HuH-7 (cell line): ENCODE measurements around the gene FSTL3.
"Not testable (repeated sequence)": the region's sequence is repeated elsewhere in the genome, so short reads cannot be mapped to it uniquely, and the experiment has no call there.

Source experiments
- DNase-seq: peaks from one replicate; pipeline ENCODE4 v3.0.0; 2011; ENCODE audit warnings: low spot score

Gene FSTL3

DNA sequence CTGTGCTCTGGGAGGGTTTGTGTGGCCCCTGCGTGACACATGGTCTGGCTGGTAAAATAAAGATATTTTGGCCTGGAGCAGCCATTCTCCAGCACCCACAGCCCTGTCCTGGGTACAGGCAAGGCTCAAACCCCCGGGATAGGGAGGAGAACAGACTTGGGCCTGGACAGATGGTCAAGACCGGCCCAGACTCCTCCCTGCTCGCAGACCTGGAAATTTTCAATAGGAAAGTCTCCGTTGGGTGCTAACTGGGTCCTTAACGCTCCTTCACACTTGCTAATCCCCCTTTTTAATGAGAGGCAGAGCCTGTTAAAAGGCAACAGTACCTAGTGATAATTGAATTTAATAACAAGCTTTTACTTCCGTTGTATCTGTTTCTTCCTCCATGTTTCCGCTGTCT, 35.1 kb downstream of the FSTL3 start:
- no peak for DNase-seq

- no peak for DNase-seq
These were observed 39.2 kb downstream of the FSTL3 start for GRCh38 chr19:715347-715746.

DNA sequence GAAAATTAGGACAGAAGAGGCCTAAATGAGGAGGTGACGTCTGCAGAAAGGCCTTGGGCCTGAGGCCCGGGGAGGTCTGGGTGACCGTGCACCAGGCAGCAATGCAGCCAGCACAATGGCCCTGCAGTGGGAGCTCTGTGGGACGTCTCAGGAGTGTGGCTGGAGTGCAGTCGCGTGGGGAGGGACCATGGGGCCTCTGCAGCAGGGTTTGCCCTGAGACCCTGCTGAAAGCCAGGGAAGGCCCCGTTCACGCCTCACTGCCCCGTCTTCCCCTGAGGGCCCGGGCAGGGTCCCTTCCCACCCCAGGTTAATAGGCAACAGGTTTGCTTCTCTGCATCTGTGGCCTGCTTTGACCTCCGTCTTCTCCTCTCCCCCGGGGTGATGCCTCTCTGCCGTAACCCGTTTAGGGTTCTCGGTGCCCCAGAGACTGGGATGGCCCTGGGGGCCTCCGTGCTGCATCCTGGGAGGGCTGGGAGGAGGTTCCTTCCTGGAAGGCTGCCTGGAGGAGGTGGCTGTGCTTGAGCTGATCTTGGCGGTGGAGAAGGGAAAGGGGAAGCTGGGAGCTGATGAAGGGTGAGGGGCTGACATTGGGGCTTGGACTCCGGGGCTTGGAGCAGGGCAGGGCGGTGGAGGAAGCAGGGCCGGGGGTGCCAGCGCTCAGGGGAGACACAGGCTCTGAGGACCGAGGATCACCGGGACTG, 42.2 kb downstream of the FSTL3 start:
- DNase-seq: no peak

- DNase-seq: peak; percentile 40
These were observed 42.9 kb downstream of the FSTL3 start for GRCh38 chr19:718991-719512.

- no peak for DNase-seq
These were observed 43.6 kb downstream of the FSTL3 start for GRCh38 chr19:719636-720344.

DNA sequence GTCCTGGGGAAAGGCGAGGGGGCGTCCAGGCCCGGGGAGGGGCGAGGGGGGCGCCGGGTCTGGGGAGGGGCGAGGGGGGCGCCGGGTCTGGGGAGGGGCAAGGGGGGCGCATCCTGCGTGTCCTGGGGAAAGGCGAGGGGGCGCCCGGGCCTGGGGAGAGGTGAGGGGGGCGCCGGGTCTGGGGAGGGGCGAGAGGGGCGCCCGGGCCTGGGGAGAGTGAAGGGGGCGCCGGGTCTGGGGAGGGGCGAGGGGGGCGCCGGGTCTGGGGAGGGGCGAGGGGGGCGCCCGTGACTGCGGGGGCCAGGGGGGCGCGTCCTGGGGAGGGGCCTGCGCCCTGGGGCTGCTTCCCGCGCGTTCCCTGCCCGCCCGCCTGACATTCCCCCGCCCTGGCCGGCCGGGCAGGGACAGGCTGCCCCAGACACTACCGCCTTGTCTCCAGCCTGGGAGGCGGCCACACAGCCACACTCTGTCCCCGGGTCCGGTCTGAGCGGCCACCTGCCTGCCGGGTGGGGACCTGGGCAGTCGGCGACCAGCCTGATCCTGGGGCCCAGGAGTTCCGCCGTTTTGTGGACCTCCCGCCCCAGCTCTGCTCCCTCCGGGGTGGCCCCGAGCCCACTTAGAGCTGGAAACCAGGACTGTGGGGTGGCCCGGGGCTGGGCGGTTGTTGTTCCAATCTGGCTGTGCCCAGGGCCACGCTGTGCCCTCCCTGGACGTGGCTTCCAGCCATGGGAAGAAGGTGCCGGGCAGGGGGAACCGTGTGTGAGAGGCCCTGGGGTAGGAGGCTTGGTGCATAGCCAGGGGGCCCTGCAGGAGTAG, 44.4 kb downstream of the FSTL3 start:
- DNase-seq: no peak

- DNase-seq: no peak
These were observed 46.4 kb downstream of the FSTL3 start for GRCh38 chr19:722553-723101.

DNA sequence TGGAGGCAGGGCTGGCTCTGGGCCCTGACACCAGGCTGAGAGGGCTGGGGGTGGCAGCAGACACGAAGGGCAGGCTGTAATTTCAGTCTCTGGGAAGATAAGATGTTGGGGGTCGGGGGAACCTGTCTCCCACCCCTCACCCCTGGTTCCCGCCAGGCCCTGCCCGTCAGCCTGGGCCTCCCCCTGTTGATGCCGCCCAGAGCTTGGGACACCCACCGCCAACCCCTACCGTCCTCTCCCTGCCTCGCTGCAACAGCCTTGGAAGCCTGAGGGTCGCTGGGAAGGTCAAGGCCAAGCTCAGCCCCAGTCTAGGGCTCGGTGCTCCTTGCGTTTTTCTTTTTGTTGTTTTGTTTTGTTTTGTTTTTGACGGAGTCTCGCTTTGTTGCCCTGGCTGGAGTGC, 47.1 kb downstream of the FSTL3 start:
- no peak for DNase-seq

GRCh38 chr19:723714-724113, 47.5 kb downstream of the FSTL3 start:
- DNase-seq: no peak

DNA sequence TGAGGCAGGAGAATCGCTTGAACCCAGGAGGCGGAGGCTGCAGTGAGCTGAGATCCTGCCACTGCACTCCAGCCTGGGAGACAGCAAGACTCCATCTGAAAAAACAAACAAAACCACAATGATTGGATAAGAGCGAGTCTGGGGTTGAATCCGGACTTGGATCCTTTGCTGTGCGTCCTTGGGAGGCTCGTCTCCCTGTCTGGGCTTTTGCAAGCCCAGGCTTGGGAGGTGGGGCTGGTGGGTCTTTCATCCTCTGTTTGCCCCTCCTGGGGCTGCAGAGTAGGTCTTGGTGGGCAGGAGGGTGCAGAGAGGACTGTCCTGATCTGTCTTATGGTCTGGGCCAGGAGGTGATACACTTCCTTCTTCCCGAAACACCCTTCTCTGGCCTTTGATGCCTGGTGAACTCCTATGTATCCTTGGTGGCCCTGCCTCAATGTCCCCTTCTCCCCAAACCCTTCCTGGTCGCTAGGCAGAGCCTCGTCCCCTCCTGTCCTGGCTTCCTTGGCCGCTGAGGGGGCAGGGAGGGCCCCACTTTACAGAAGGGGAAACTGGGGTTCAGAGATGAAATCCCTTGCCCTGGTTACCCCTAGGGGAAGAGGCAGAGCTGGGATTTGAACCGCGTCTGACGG, 49.4 kb downstream of the FSTL3 start:
- no peak for DNase-seq

- no peak for DNase-seq
These were observed 51.1 kb downstream of the FSTL3 start for GRCh38 chr19:726993-727956.

DNA sequence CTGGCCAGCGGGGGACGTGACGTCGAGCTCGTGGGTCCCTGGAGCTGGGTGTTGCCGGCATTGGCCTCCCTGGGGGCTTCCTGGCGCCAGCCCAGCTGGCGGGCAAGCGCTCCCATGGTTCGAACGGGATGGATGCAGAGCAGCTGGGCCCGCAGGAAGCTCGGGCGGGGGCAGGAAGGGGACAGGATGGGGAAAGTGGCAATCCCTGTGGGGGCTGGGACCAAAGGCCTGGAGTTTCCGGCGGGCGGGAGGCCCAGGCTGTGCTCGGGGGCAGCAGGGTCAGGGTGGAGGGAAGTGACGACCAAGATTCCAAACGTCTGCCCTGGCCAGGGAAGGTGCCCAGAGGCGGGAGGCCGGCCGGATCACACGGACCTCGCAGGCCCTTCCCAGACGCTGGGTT, 51.8 kb downstream of the FSTL3 start:
- no peak for DNase-seq

DNA sequence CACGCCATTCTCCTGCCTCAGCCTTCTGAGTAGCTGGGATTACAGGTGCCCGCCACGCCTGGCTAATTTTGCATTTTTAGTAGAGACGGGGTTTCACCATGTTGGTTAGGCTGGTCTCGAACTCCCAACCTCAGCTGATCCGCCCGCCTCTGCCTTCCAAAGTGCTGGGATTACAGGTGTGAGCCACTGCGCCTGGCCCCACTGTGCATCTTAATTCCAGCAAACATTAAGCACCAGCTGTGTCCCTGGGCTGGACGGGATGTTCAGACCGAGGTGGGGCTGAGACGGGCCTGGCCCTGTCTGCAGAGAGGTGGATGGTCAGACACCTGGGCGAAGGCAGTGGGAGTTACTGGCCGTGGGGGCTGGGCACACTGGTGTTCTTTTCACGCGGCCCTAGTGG, 53.4 kb downstream of the FSTL3 start:
- not testable (repeated sequence) for DNase-seq

GRCh38 chr19:729965-730668, 53.9 kb downstream of the FSTL3 start:
- no peak for DNase-seq

DNA sequence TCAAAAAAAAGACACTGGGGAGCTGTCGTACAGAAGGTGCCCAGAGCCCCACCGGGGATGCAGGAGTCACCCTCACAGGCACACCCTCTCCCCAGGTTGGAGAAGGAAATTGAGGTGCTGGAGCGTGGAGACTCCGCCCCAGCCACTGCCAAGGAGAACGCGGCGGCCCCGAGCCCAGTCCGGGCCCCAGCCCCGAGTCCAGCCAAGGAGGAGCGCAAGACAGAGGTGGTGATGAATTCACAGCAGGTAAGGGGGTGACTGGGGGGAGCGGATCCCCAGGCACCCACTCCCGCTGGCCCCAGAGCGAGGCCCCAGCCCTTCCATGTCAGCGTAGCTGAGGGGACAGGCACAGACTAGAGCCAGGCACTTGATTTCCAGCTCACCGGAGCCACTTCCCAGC, 54.8 kb downstream of the FSTL3 start:
- no peak for DNase-seq

GRCh38 chr19:732148-733069, 56.2 kb downstream of the FSTL3 start:
- DNase-seq: no peak
